ENCODE measurements around the gene SPAG16. TPM values are rescaled to one million over a fixed set of nuclear protein-coding genes. Genes with fewer than 3 reads are reported as not detected.

SPAG16 gene
- polyA plus RNA-seq, 2 of the 4 experiments (the other 2 are of a cell fraction), result 19.1 to 27.6 TPM

- no peak overlapping the region for H3K4me2 ChIP-seq
- no peak for ATAC-seq
- POLR2A ChIA-PET, result no interaction called here
- no peak overlapping the region for H3K27ac ChIP-seq
- TF ChIP-seq GATA3 (IDR thresholded peaks at IDR 0.05; ENCODE audit: borderline replicate concordance), result no peak
- TF ChIP-seq MAFK (IDR thresholded peaks at IDR 0.05; ENCODE audit: partially characterized antibody), result peak; percentile 60
- TF ChIP-seq RAD21 (conservative IDR thresholded peaks at IDR 0.05 in 1 of 2, IDR thresholded peaks at IDR 0.05 in 1 of 2), result no peak
- TF ChIP-seq HOXB13 (CRISPR knock-in tag; IDR thresholded peaks at IDR 0.05; ENCODE audit: low read depth), result no peak
- no peak for TF ChIP-seq SREBF2 (IDR thresholded peaks at IDR 0.05)
- no peak for TF ChIP-seq NFE2L2 (conservative IDR thresholded peaks at IDR 0.05; ENCODE audit: low read length)
- no peak for TF ChIP-seq FOSL2 (IDR thresholded peaks at IDR 0.05)
- TF ChIP-seq FOSL2 (CRISPR knock-in tag; IDR thresholded peaks at IDR 0.05), result no peak
- no peak for FAIRE-seq
- no peaks in the 10 kb centered on the region for H3K4me1 ChIP-seq
- 2% methylated on average over 1 of the region's 1 CpG for WGBS (ENCODE audit: missing lambda C conversion rate)
- no peaks in the 10 kb centered on the region for H3K9me3 ChIP-seq
- no peak overlapping the region for H3K4me3 ChIP-seq
- CTCF ChIA-PET, result no interaction called here
- no peak for DNase-seq (ENCODE audit: low read depth in 1 of 2, low spot score in 1 of 2)
Measured at GRCh38 chr2:213914510-213914909, 630.2 kb downstream of the SPAG16 start.

- Histone ChIP-seq H3K9me3 (no peaks in the 10 kb centered on the region), H3K4me1 (no peaks in the 10 kb centered on the region), H3K27ac (no peak overlapping the region), H3K4me2 (no peak overlapping the region), H3K4me3 (no peak overlapping the region)
- TF ChIP-seq FOSB (CRISPR knock-in tag; IDR thresholded peaks at IDR 0.05) (no peak), PBX3 (IDR thresholded peaks at IDR 0.05) (no peak), REST (IDR thresholded peaks at IDR 0.05) (no peak)
- ChIA-PET POLR2A (no interaction called here), CTCF (no interaction called here)
- no peak for DNase-seq (ENCODE audit: low read depth in 1 of 2, low spot score in 1 of 2)
- 15% methylated on average over 3 of the region's 3 CpGs for WGBS (ENCODE audit: missing lambda C conversion rate)
- FAIRE-seq, result no peak
- ATAC-seq, result no peak
Measured at GRCh38 chr2:213920014-213920413, 635.8 kb downstream of the SPAG16 start.

GRCh38 chr2:213923543-213923942, 639.3 kb downstream of the SPAG16 start:
- CTCF ChIA-PET, result no interaction called here
- ATAC-seq (no peak), FAIRE-seq (no peak), DNase-seq (ENCODE audit: low read depth in 1 of 2, low spot score in 1 of 2) (no peak)
- WGBS (ENCODE audit: missing lambda C conversion rate), result 30% methylated on average over 2 of the region's 3 CpGs
- TF ChIP-seq FOSB (CRISPR knock-in tag; IDR thresholded peaks at IDR 0.05), result no peak
- no peak for TF ChIP-seq HES2 (IDR thresholded peaks at IDR 0.05)
- no peak for TF ChIP-seq ESRRA (IDR thresholded peaks at IDR 0.05; ENCODE audit: borderline replicate concordance, low read length)
- no peak for TF ChIP-seq SREBF2 (IDR thresholded peaks at IDR 0.05)
- TF ChIP-seq RNF2 (IDR thresholded peaks at IDR 0.05; ENCODE audit: borderline replicate concordance, low read depth), result no peak
- no peak for TF ChIP-seq USF2 (IDR thresholded peaks at IDR 0.05)
- no peak for TF ChIP-seq CBX2 (IDR thresholded peaks at IDR 0.05; ENCODE audit: borderline replicate concordance, low read depth)
- no peak for TF ChIP-seq E2F6 (IDR thresholded peaks at IDR 0.05; ENCODE audit: borderline replicate concordance, low read depth)
- TF ChIP-seq MAFK (IDR thresholded peaks at IDR 0.05; ENCODE audit: partially characterized antibody), result no peak
- TF ChIP-seq KDM1A (IDR thresholded peaks at IDR 0.05; ENCODE audit: low read depth), result no peak
- no peak for TF ChIP-seq KDM5A (IDR thresholded peaks at IDR 0.05)
- TF ChIP-seq PHF8 (IDR thresholded peaks at IDR 0.05; ENCODE audit: borderline replicate concordance, low read depth), result no peak
- no peak for TF ChIP-seq TFCP2L1 (CRISPR knock-in tag; IDR thresholded peaks at IDR 0.05)
- TF ChIP-seq ZNF302 (CRISPR knock-in tag; IDR thresholded peaks at IDR 0.05), result no peak
- no peak for TF ChIP-seq GATA3 (IDR thresholded peaks at IDR 0.05; ENCODE audit: borderline replicate concordance)
- H3K4me2 ChIP-seq, result no peak overlapping the region
- H3K27ac ChIP-seq, result no peak overlapping the region
- POLR2A ChIA-PET, result no interaction called here
- no peaks in the 10 kb centered on the region for H3K4me1 ChIP-seq
- no peak overlapping the region for H3K4me3 ChIP-seq
- no peaks in the 10 kb centered on the region for H3K9me3 ChIP-seq

Data from A549 (cell line).